HFF-Myc (cell line): ENCODE measurements around the gene RBL1.

Source experiments
- DNase-seq: peaks from one replicate; pipeline ENCODE4 v3.0.0-alpha.2; 2011; ENCODE audit warnings: low read depth; ENCODE audit errors: extremely low read depth
- H3K4me3 ChIP-seq: replicated peaks from 2 replicates; pipeline ENCODE4 v1.5.1; 2011; ENCODE audit warnings: low read depth, mild to moderate bottlenecking, control low read depth, low read length
- CTCF ChIP-seq: IDR thresholded peaks from 2 replicates; pipeline ENCODE4 v1.5.1; 2012; ENCODE audit warnings: mild to moderate bottlenecking, low read depth, low read length, control low read depth; ENCODE audit errors: missing control alignments

RBL1 gene

GRCh38 chr20:36956674-36957073, 139.1 kb downstream of the RBL1 start:
- no peak for TF ChIP-seq CTCF
- no peak for DNase-seq
- H3K4me3 ChIP-seq, result no peak overlapping the region

- no peak overlapping the region for H3K4me3 ChIP-seq
- no peak for TF ChIP-seq CTCF
- no peak for DNase-seq
These were observed 139.8 kb downstream of the RBL1 start for GRCh38 chr20:36956016-36956415.

- DNase-seq, result no peak
- peak overlapping the region; percentile 98 for H3K4me3 ChIP-seq
- TF ChIP-seq CTCF, result no peak
These were observed 143.6 kb downstream of the RBL1 start for GRCh38 chr20:36951979-36952738.

- no peak for TF ChIP-seq CTCF
- DNase-seq, result peak; percentile 90
- peak within 1 kb of the TSS; percentile 98 for H3K4me3 ChIP-seq
These were observed 144.4 kb downstream of the RBL1 start, which contains the start of gene SAMHD1 for GRCh38 chr20:36951198-36951978. Gene SAMHD1, minus strand, starts transcription at chr20:36951708. Its CDS starts 65 bp downstream, at chr20:36951643.

GRCh38 chr20:36950414-36951197, 145.2 kb downstream of the RBL1 start:
- H3K4me3 ChIP-seq, result peak overlapping the region; percentile 98
- TF ChIP-seq CTCF, result no peak
- DNase-seq, result no peak
